H1 (cell line): ENCODE results near the gene RNF212B. TPM values are rescaled to one million over a fixed set of nuclear protein-coding genes. Genes with fewer than 3 reads are reported as not detected.

Experiments used
- CTCF ChIA-PET: fragments of 300-600 bp; sonication (Branson Sonifier 250); formaldehyde crosslinking; loops from one replicate; lab custom pipeline; 2021; ENCODE audit not compliant: partially characterized antibody; lab: Charles Lee
- POLR2A ChIA-PET: fragments of 300-600 bp; sonication (Branson Sonifier 250); formaldehyde crosslinking; loops from one replicate; lab custom pipeline; 2021; ENCODE audit warnings: inconsistent platforms; ENCODE audit not compliant: partially characterized antibody; lab: Charles Lee
- DNase-seq, 2 experiments: peaks; one replicate each; pipeline versions ENCODE4 v3.0.0 to v3.0.0-alpha.2; 2010 to 2022; ENCODE audit warnings: low spot score in 2 of 2, low read depth in 1 of 2, mixed read lengths in 1 of 2
- FAIRE-seq: peaks from 2 replicates; lab custom pipeline; 2011; peaks lifted over from hg19 to GRCh38; lab: Jason Lieb, UNC
- H2AFZ ChIP-seq: 2 replicates; pipeline ENCODE4 v1.8.1; 2012; ENCODE audit warnings: low read length, inconsistent platforms
- H2AK5ac ChIP-seq: 2 replicates; pipeline ENCODE4 v1.6.1; 2013; ENCODE audit warnings: low read depth, low read length
- H2BK120ac ChIP-seq: replicated peaks from 2 replicates; pipeline ENCODE3; 2013; ENCODE audit warnings: low read depth, low read length, inconsistent platforms
- H2BK12ac ChIP-seq: 2 replicates; pipeline ENCODE4 v1.6.1; 2013; ENCODE audit warnings: low read depth, low read length
- H2BK15ac ChIP-seq: 2 replicates; pipeline ENCODE4 v1.6.1; 2013; ENCODE audit warnings: low read length
- H2BK20ac ChIP-seq: 2 replicates; pipeline ENCODE4 v1.6.1; 2013; ENCODE audit warnings: low read length
- H2BK5ac ChIP-seq: 2 replicates; pipeline ENCODE4 v1.6.1; 2013; ENCODE audit warnings: low read depth, low read length
- H3K14ac ChIP-seq: 2 replicates; pipeline ENCODE4 v1.6.1; 2013; ENCODE audit warnings: inconsistent platforms; ENCODE audit not compliant: insufficient read length
- H3K18ac ChIP-seq: 2 replicates; pipeline ENCODE4 v1.6.1; 2013; ENCODE audit warnings: low read length; ENCODE audit errors: extremely low read depth
- H3K23ac ChIP-seq: 2 replicates; pipeline ENCODE4 v1.6.1; 2013; ENCODE audit warnings: inconsistent platforms; ENCODE audit not compliant: insufficient read length
- H3K23me2 ChIP-seq: 2 replicates; pipeline ENCODE4 v1.6.1; 2013; ENCODE audit warnings: low read depth, low read length
- H3K27ac ChIP-seq: 2 replicates; pipeline ENCODE4 v1.6.1; 2011; ENCODE audit warnings: low read depth, low read length, inconsistent platforms
- H3K27me3 ChIP-seq, 4 experiments: replicated peaks in 1 of 4; 1 replicate in 1 of 4; 2 replicates in 3 of 4; pipeline versions ENCODE4 v1.6.1 to v1.8.1; 2011 to 2013; ENCODE audit warnings: low read length in 3 of 4, mild to moderate bottlenecking in 3 of 4, inconsistent platforms in 2 of 4, mixed read lengths in 2 of 4, moderate library complexity in 1 of 4; ENCODE audit not compliant: control insufficient read depth in 3 of 4, insufficient read depth in 3 of 4; ENCODE audit errors: extremely low read depth in 1 of 4
- H3K36me3 ChIP-seq, 4 experiments: 2 replicates each; pipeline versions ENCODE4 v1.6.1 to v1.8.1; 2011 to 2013; ENCODE audit warnings: mild to moderate bottlenecking in 4 of 4, low read length in 3 of 4, moderate library complexity in 2 of 4, control low read depth in 1 of 4, inconsistent platforms in 1 of 4; ENCODE audit not compliant: insufficient read depth in 4 of 4, control insufficient read depth in 2 of 4
- H3K4ac ChIP-seq: replicated peaks from 2 replicates; pipeline ENCODE3; 2013; ENCODE audit warnings: low read length, low read depth, mixed read lengths, inconsistent platforms; ENCODE audit not compliant: insufficient read length
- H3K4me1 ChIP-seq, 4 experiments: replicated peaks in 1 of 4; 1 replicate in 1 of 4; 2 replicates in 3 of 4; pipeline versions ENCODE4 v1.6.1 to v1.8.1; 2011 to 2013; ENCODE audit warnings: low read length in 3 of 4, inconsistent platforms in 2 of 4, mixed read lengths in 1 of 4; ENCODE audit not compliant: insufficient read depth in 4 of 4, control insufficient read depth in 3 of 4
- H3K4me2 ChIP-seq, 2 experiments: 2 replicates each; pipeline versions ENCODE4 v1.6.1 to v1.8.1; 2011 to 2013; ENCODE audit warnings: low read depth in 2 of 2, low read length in 2 of 2, control low read depth in 1 of 2, inconsistent platforms in 1 of 2, mild to moderate bottlenecking in 1 of 2; ENCODE audit not compliant: insufficient read depth in 1 of 2
- H3K4me3 ChIP-seq, 4 experiments: fragments of 200-600, 300-600 bp in 1 of 4; sonication (generic), shearing (Covaris generic), sonication (Bioruptor Twin) in 1 of 4; 2 replicates each; pipeline versions ENCODE4 v1.5.1 to v1.8.1; 2011 to 2016; ENCODE audit warnings: low read length in 4 of 4, low read depth in 3 of 4, control low read depth in 2 of 4, inconsistent platforms in 2 of 4, mild to moderate bottlenecking in 2 of 4, mixed read lengths in 1 of 4, moderate library complexity in 1 of 4; ENCODE audit not compliant: insufficient read depth in 2 of 4; ENCODE audit errors: extremely low read depth in 1 of 4
- H3K56ac ChIP-seq: replicated peaks from 2 replicates; pipeline ENCODE3; 2013; ENCODE audit warnings: low read depth, mild to moderate bottlenecking, mixed read lengths, low read length, inconsistent platforms; ENCODE audit not compliant: insufficient read length
- H3K79me1 ChIP-seq: 2 replicates; pipeline ENCODE4 v1.6.1; 2013; ENCODE audit warnings: low read depth, low read length, control low read depth
- H3K79me2 ChIP-seq, 2 experiments: 2 replicates each; pipeline versions ENCODE4 v1.6.1 to v1.8.1; 2012 to 2013; ENCODE audit warnings: low read length in 2 of 2, mild to moderate bottlenecking in 2 of 2, inconsistent platforms in 1 of 2; ENCODE audit not compliant: insufficient read depth in 2 of 2, control insufficient read depth in 1 of 2
- H3K9ac ChIP-seq, 4 experiments: replicated peaks in 1 of 4; 1 replicate in 1 of 4; 2 replicates in 3 of 4; pipeline versions ENCODE4 v1.6.1 to v1.8.1; 2011 to 2013; ENCODE audit warnings: low read depth in 3 of 4, low read length in 3 of 4, control low read depth in 2 of 4, mild to moderate bottlenecking in 2 of 4, moderate library complexity in 2 of 4, inconsistent platforms in 1 of 4; ENCODE audit errors: extremely low read depth in 1 of 4
- H3K9me3 ChIP-seq, 2 experiments: 2 replicates each; pipeline versions ENCODE4 v1.6.1 to v1.8.1; 2012 to 2013; ENCODE audit warnings: mild to moderate bottlenecking in 2 of 2, moderate library complexity in 2 of 2, control low read depth in 1 of 2, inconsistent platforms in 1 of 2, low read depth in 1 of 2, low read length in 1 of 2, mixed read lengths in 1 of 2; ENCODE audit not compliant: insufficient read depth in 2 of 2
- H4K20me1 ChIP-seq, 2 experiments: replicated peaks in 1 of 2; 2 replicates each; pipeline versions ENCODE3 to v1.8.1; 2011 to 2013; ENCODE audit warnings: inconsistent platforms in 2 of 2, low read length in 2 of 2, mild to moderate bottlenecking in 1 of 2; ENCODE audit not compliant: insufficient read depth in 2 of 2, control insufficient read depth in 1 of 2
- H4K5ac ChIP-seq: 2 replicates; pipeline ENCODE4 v1.6.1; 2013; ENCODE audit warnings: low read length, low read depth, mixed read lengths, inconsistent platforms; ENCODE audit not compliant: insufficient read length
- H4K8ac ChIP-seq: 2 replicates; pipeline ENCODE4 v1.8.0; 2013; ENCODE audit warnings: mild to moderate bottlenecking, moderate library complexity, low read length, inconsistent platforms; ENCODE audit not compliant: insufficient read depth; ENCODE audit errors: extremely low read depth
- H4K91ac ChIP-seq: replicated peaks from 2 replicates; pipeline ENCODE3; 2013; ENCODE audit warnings: low read length, mixed read lengths, inconsistent platforms; ENCODE audit not compliant: insufficient read length
- ASH2L ChIP-seq: fragments of 200-600, 300-600 bp; sonication (generic); IDR thresholded peaks from one replicate; pipeline ENCODE4 v1.7.1; 2017; ENCODE audit warnings: low read length
- BCL11A ChIP-seq, 2 experiments: IDR thresholded peaks; one replicate each; pipeline ENCODE4 v1.6.1; 2011; ENCODE audit warnings: low read depth in 2 of 2, low read length in 2 of 2, mild to moderate bottlenecking in 2 of 2
- CBX5 ChIP-seq: fragments of 300-800, 300-1000 bp; sonication (generic); IDR thresholded peaks from 2 replicates; pipeline ENCODE4 v1.7.1; 2016; ENCODE audit warnings: antibody characterized with exemption, low read length, low read depth
- FOSL1 ChIP-seq: IDR thresholded peaks from 2 replicates; pipeline ENCODE4 v1.6.1; 2011; ENCODE audit warnings: mild to moderate bottlenecking, low read depth, low read length, moderate library complexity; ENCODE audit not compliant: insufficient read depth
- GTF2F1 ChIP-seq: IDR thresholded peaks from 2 replicates; pipeline ENCODE4 v1.6.1; 2012; ENCODE audit warnings: low read depth, low read length, improper control_type of control experiment, borderline replicate concordance
- MAFK ChIP-seq: IDR thresholded peaks from 2 replicates; pipeline ENCODE4 v1.6.1; 2012; ENCODE audit warnings: low read depth, mild to moderate bottlenecking, improper control_type of control experiment, low read length
- PHF8 ChIP-seq: fragments of 200-600 bp; sonication (generic); conservative IDR thresholded peaks from 2 replicates; pipeline ENCODE4 v1.7.1; 2012; ENCODE audit warnings: low read depth, mild to moderate bottlenecking, inconsistent platforms, low read length, moderate library complexity
- RBBP5 ChIP-seq: IDR thresholded peaks from 2 replicates; pipeline ENCODE4 v1.7.1; 2012; ENCODE audit warnings: low read depth, mild to moderate bottlenecking, inconsistent platforms, low read length, moderate library complexity, borderline replicate concordance
- RNF2 ChIP-seq: fragments of 200-900, 300-1000 bp; sonication (generic); IDR thresholded peaks from 2 replicates; pipeline ENCODE4 v1.7.1; 2016; ENCODE audit warnings: borderline replicate concordance, low read depth, mild to moderate bottlenecking, antibody characterized with exemption, low read length; ENCODE audit not compliant: poor library complexity, severe bottlenecking; ENCODE audit errors: missing control alignments
- SUZ12 ChIP-seq: fragments of 200-600 bp; sonication (generic); IDR thresholded peaks from 2 replicates; pipeline ENCODE4 v1.6.1; 2012; ENCODE audit warnings: mild to moderate bottlenecking, inconsistent platforms, low read length, moderate library complexity, mixed read lengths
- TAF7 ChIP-seq: optimal IDR thresholded peaks from 2 replicates; pipeline ENCODE3; 2011; ENCODE audit warnings: low read depth, mild to moderate bottlenecking, inconsistent platforms, low read length, moderate library complexity, borderline replicate concordance
- WGBS, 2 experiments: shearing (Covaris generic) in 1 of 2; methylation state at CpG; one replicate each; pipeline versions ENCODE4 v1.1.6 to v1.1.7; 2013 to 2015; ENCODE audit warnings: low lambda C conversion rate in 2 of 2, mixed read lengths in 2 of 2, inconsistent platforms in 1 of 2, low coverage in 1 of 2, missing lambda C conversion rate in 1 of 2; ENCODE audit not compliant: insufficient replicate concordance in 2 of 2, insufficient coverage in 1 of 2, insufficient read length in 1 of 2; ENCODE audit errors: extremely low coverage in 1 of 2, missing lambda C conversion rate in 1 of 2; 5-methylcytosine and 5-hydroxymethylcytosine counted together
- polyA plus RNA-seq, 7 experiments: library from polyadenylated mRNA; depleted of rRNA in 3 of 7; stranded (reverse) in 5 of 7; unstranded in 2 of 7; fragments of >200 nt in 5 of 7; fragments of 200-250 nt in 2 of 7; gene quantifications; 1 replicate in 5 of 7; 2 replicates in 1 of 7; 4 replicates in 1 of 7; pipeline versions ENCODE4 v1.2.1 to v1.2.3, GENCODE V29; 2011 to 2013; ENCODE audit warnings: missing spikeins in 2 of 7, mixed read lengths in 2 of 7
- total RNA-seq: library from RNA; stranded (reverse); fragmentation: NEBNext Ultra II Directional; extraction: Animal tissue kit (Norgen Biotek cat#: 25700); gene quantifications from 2 replicates; pipeline ENCODE4 v1.2.1, GENCODE V29; 2021

Gene RNF212B
- total and polyA plus RNA-seq, 2 of the 8 experiments (the other 6 are each of a cell fraction or from before 2014, with no cell fraction given) = 0.95 to 1.2 TPM

DNA sequence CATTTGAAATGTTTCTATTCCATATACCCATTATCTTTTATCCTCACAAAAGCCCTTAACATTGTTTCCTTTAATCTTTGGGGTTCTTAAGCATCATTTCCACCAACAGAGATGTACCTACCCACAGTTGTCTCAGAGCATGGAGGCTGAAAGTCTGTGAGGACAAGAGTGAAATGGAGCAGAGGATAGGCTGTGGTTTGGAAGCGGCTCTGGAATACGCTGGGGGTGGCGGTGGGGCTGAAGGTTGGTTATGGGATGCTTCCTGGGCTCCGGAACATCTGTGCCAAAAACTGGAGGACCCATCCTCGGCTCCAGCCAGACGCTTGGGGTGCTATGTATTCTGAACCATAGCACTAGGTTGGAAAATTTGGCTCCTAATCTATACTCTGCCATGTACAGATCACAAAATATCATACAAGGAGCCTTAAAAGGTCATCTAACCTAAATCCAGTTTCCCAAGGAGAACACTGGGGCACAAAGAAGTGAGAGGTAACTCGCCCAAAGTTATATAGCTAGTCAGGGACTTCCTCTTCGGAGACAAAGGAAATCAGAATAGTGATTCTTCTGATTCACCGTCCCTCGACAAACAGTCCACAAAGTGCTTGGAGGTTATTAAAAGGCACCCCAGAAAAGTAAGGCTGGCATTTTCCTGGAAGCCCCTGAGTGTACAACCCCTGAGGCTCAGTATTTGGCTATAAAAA, 62.4 kb downstream of the RNF212B start:
- Histone ChIP-seq H3K27me3 (peaks cover 17 to 56% (median 47%) of the 10 kb centered on the region in 4 experiments), H2BK15ac (no peak overlapping the region), H3K79me1 (no peaks in the 10 kb centered on the region), H3K14ac (no peak overlapping the region), H3K36me3 (no peaks in the 10 kb centered on the region), H2BK12ac (no peak overlapping the region), H2AFZ (no peak overlapping the region), H2BK120ac (no peak overlapping the region), H3K79me2 (no peaks in the 10 kb centered on the region), H3K23ac (no peak overlapping the region), H3K23me2 (peaks cover 15% of the 10 kb centered on the region), H2BK5ac (no peak overlapping the region), H3K9ac (no peak overlapping the region; a peak in 2 of 7 replicates), H3K9me3 (no peaks in the 10 kb centered on the region), H3K18ac (no peak overlapping the region), H3K4me1 (peaks cover 0 to 7% (median 1%) of the 10 kb centered on the region in 4 experiments; a peak in 3 of 7 replicates), H3K4me3 (peak overlapping the region in 3 of 4 experiments; percentile 71 to 93 (median 75); a peak in 6 of 8 replicates), H4K20me1 (peaks cover 3 to 5% of the 10 kb centered on the region in 2 experiments), H2AK5ac (no peak overlapping the region), H3K27ac (no peak overlapping the region), H4K91ac (no peak overlapping the region), H4K5ac (no peak overlapping the region), H2BK20ac (no peak overlapping the region), H3K4me2 (peak overlapping the region; percentile 82 to 96; a peak in 3 of 4 replicates), H3K56ac (no peak overlapping the region), H4K8ac (no peak overlapping the region), H3K4ac (no peak overlapping the region)
- WGBS, 2 experiments = 84% methylated on average over 10 of the region's 10 CpGs; no CpG with 5 or more reads in 1 of the 2 experiments
- CTCF ChIA-PET = interaction anchor here (0.7 to 1.7 kb wide), 15 partner anchors 14 to 416 kb away, joined by 3 to 9 read pairs (median 4); partner anchors contain the start of gene SLC22A17
- POLR2A ChIA-PET = interaction anchor here (0.7 to 4.7 kb wide), 2 partner anchors 15 to 21 kb away, joined by 3 to 35 read pairs; partner anchors contain the start of gene PABPN1
- DNase-seq (no peak), FAIRE-seq (no peak)
- TF ChIP-seq ASH2L = no peak
- no peak for TF ChIP-seq FOSL1
- TF ChIP-seq CBX5 = no peak
- TF ChIP-seq BCL11A (IDR thresholded peaks at IDR 0.05; ENCODE audit: low read depth in 2 of 2, low read length in 2 of 2) = no peak
- TF ChIP-seq TAF7 = no peak
- no peak for TF ChIP-seq PHF8
- TF ChIP-seq RNF2 = no peak
- no peak for TF ChIP-seq SUZ12
- TF ChIP-seq GTF2F1 = no peak
- TF ChIP-seq RBBP5 = no peak
- TF ChIP-seq MAFK = no peak
